Esophagus (tissue), 2 donors: ENCODE measurements around the gene GDE1. TPM values are rescaled to one million over a fixed set of nuclear protein-coding genes. Genes with fewer than 3 reads are reported as not detected.

Experiments used
- polyA plus RNA-seq, 2 donors: library from polyadenylated mRNA; stranded (reverse); fragments of 200-250 nt; gene quantifications; one replicate each; pipeline ENCODE4 v1.2.3, GENCODE V29; 2013
- donor health status: healthy with polysubstance abuse.
- donor health status: Bipolar disorder and iron deficiency.

The GDE1 gene
- polyA plus RNA-seq, 2 donors = 21.4 to 28.9 TPM

Other genes starting within 250 kb of the GDE1 start
- not detected for gene CLEC19A, start 236.4 kb downstream of the GDE1 start, polyA plus RNA-seq
- gene TMC5, start 104.2 kb downstream of the GDE1 start, polyA plus RNA-seq = under 1 TPM; 0.18 to 0.42 TPM
- 1 to 10 TPM; 3.3 to 3.4 TPM for gene CCP110, start 1.8 kb upstream of the GDE1 start, polyA plus RNA-seq
- 10 to 100 TPM; 21.3 to 25.3 TPM for gene VPS35L, start 33.6 kb upstream of the GDE1 start, polyA plus RNA-seq
- 10 to 100 TPM; 12.8 to 14.3 TPM for gene KNOP1, start 196.1 kb upstream of the GDE1 start, polyA plus RNA-seq
- gene IQCK, start 196.2 kb upstream of the GDE1 start, polyA plus RNA-seq = 1 to 10 TPM; 4.5 to 5.3 TPM